RWPE2 (cell line): Measurements from ENCODE around the gene SLC13A5.

Source experiments
- ATAC-seq: fragments of 200-7000 bp; cut with Tn5 transposase; 3 replicates; pipeline ENCODE4 v1.9.1; 2021; ENCODE audit warnings: low read depth
- DNase-seq: peaks from one replicate; pipeline ENCODE4 v3.0.0-alpha.2; 2020; ENCODE audit warnings: low spot score
- H3K27ac ChIP-seq: fragments of 450-650 bp; 2 replicates; pipeline ENCODE4 v1.5.1; 2017; ENCODE audit warnings: mild to moderate bottlenecking; ENCODE audit not compliant: poor library complexity, severe bottlenecking
- H3K27me3 ChIP-seq: fragments of 250-450 bp; sonication (Bioruptor Pico); 2 replicates; pipeline ENCODE4 v1.5.1; 2021; ENCODE audit warnings: mild to moderate bottlenecking, moderate library complexity; ENCODE audit not compliant: insufficient read depth, poor library complexity, severe bottlenecking
- H3K36me3 ChIP-seq: fragments of 250-450 bp; sonication (Bioruptor Pico); 2 replicates; pipeline ENCODE4 v1.5.1; 2020; ENCODE audit warnings: low read depth, mild to moderate bottlenecking, moderate library complexity
- H3K4me1 ChIP-seq: fragments of 250-450 bp; sonication (Bioruptor Pico); 2 replicates; pipeline ENCODE4 v1.5.1; 2021; ENCODE audit warnings: mild to moderate bottlenecking, moderate library complexity; ENCODE audit not compliant: insufficient read depth, poor library complexity, severe bottlenecking
- H3K4me3 ChIP-seq: fragments of 250-450 bp; sonication (Bioruptor Pico); 2 replicates; pipeline ENCODE4 v1.5.1; 2021; ENCODE audit warnings: mild to moderate bottlenecking, moderate library complexity; ENCODE audit not compliant: severe bottlenecking
- H3K9me3 ChIP-seq: fragments of 250-450 bp; sonication (Bioruptor Pico); 2 replicates; pipeline ENCODE4 v1.5.1; 2021; ENCODE audit warnings: mild to moderate bottlenecking, moderate library complexity; ENCODE audit not compliant: severe bottlenecking
- TF ChIP-seq, protein P1 (sequence below): fragments of 450-650 bp; IDR thresholded peaks from one replicate; pipeline ENCODE4 v1.5.1; 2017; ENCODE audit warnings: mild to moderate bottlenecking, moderate library complexity; ENCODE audit not compliant: poor library complexity, severe bottlenecking

SLC13A5 gene

DNA sequence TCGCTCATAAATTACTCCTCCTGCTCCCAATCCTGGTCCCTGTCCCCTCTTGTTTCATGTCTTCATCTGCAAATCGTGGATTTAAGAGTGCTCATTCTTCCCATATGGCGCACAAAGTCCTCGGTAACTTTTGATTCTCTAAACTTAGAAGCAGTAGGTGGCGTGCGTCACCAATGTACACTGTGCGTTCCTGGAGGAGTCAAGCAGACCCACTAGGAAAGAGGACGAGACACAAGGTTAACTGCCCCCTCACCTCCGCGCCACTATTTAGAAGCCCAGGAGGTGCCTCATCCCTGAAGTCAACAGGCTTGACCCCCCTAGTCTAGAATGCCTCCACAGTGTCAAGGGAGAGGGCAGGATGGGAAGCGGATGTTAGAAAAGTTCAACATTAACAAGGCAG lies 2.9 kb downstream of the SLC13A5 start:
- no peak for DNase-seq
- no peak overlapping the region for H3K27ac ChIP-seq
- H3K4me3 ChIP-seq = no peak overlapping the region
- H3K36me3 ChIP-seq = no peaks in the 10 kb centered on the region
- no peaks in the 10 kb centered on the region for H3K9me3 ChIP-seq
- ATAC-seq = no peak
- H3K4me1 ChIP-seq = peaks cover 4% of the 10 kb centered on the region
- TF ChIP-seq, protein P1, sequence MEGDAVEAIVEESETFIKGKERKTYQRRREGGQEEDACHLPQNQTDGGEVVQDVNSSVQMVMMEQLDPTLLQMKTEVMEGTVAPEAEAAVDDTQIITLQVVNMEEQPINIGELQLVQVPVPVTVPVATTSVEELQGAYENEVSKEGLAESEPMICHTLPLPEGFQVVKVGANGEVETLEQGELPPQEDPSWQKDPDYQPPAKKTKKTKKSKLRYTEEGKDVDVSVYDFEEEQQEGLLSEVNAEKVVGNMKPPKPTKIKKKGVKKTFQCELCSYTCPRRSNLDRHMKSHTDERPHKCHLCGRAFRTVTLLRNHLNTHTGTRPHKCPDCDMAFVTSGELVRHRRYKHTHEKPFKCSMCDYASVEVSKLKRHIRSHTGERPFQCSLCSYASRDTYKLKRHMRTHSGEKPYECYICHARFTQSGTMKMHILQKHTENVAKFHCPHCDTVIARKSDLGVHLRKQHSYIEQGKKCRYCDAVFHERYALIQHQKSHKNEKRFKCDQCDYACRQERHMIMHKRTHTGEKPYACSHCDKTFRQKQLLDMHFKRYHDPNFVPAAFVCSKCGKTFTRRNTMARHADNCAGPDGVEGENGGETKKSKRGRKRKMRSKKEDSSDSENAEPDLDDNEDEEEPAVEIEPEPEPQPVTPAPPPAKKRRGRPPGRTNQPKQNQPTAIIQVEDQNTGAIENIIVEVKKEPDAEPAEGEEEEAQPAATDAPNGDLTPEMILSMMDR = no peak
- H3K27me3 ChIP-seq = no peaks in the 10 kb centered on the region

DNA sequence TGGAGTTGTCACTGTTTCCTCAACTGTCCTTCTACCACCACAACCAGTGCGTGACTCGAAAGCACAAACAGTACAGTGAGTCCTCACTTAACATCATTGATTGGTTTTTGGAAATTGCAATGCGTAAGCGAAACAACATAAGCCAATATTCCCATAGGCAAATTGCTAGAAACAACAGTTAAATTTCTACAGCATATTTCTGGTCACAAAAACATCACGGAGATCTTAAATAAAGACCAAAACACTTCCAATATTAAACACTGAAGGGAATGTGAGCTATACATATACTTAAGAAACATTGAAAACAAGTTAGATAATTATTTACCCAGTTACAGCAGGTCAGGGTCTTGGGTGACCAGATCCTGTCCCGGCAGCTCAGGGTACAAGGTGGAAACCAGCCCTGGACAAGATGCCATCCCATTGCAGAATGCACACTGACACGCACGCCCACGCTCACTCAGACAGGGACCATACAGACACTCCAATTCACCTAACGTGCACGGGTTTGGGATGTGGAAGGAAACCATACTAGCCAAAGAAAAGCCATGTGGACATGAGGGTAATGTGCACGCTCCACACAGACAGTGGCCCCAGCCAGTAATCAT lies 4.7 kb downstream of the SLC13A5 start:
- DNase-seq (no peak), ATAC-seq (no peak)
- Histone ChIP-seq H3K4me3 (no peak overlapping the region), H3K36me3 (no peaks in the 10 kb centered on the region), H3K27me3 (no peaks in the 10 kb centered on the region), H3K4me1 (peaks cover 4% of the 10 kb centered on the region), H3K27ac (no peak overlapping the region), H3K9me3 (no peaks in the 10 kb centered on the region)
- TF ChIP-seq, protein P1 = no peak

DNA sequence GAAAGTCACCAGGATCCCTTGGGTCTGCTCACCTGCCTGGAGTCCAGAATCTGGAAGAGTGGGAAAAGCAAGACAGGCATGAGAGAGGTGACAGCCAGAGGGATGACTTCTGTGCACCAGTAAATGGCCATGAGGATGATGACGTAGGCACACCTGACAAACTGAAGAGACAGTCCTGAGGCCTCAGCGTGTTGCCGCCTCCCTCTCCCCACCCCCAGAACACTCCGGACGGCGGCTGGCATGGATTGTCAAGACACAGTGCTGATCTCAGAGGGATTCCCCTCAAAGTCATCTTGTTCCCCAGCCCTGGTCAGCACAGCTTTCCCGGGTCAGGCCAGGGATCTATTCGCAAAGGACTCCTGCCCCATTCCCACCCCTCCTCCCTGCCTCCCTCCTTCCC lies 6.2 kb downstream of the SLC13A5 start:
- no peaks in the 10 kb centered on the region for H3K36me3 ChIP-seq
- H3K4me1 ChIP-seq = no peaks in the 10 kb centered on the region
- ATAC-seq (no peak), DNase-seq (no peak)
- no peak overlapping the region for H3K27ac ChIP-seq
- no peaks in the 10 kb centered on the region for H3K27me3 ChIP-seq
- H3K4me3 ChIP-seq = no peak overlapping the region
- TF ChIP-seq, protein P1 = no peak
- H3K9me3 ChIP-seq = no peaks in the 10 kb centered on the region

DNA sequence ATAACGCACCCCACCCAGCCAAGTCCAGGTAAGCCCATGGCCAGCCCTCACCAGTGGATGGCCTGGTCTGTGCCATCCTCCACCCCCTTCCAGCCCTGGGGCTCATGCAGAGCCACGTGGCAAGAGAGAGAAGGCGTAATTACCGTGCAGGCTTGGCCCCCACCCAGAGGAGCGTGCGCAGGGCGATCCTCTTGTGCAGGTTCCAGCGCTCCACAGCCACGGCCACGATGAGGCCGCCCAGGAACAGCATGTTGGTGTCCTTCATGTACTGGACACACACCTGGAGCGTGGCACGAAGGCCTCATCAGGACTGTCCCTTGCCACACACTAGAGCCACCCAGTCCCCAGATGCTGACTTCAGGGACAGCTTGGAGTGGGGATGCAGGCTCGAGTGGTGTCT lies 6.7 kb downstream of the SLC13A5 start:
- no peak for ATAC-seq
- no peaks in the 10 kb centered on the region for H3K4me1 ChIP-seq

More for the DNA sequence above, 6.7 kb downstream of the SLC13A5 start:
- H3K36me3 ChIP-seq = no peaks in the 10 kb centered on the region
- TF ChIP-seq, protein P1 = no peak
- H3K27me3 ChIP-seq = no peaks in the 10 kb centered on the region
- no peak overlapping the region for H3K4me3 ChIP-seq
- H3K27ac ChIP-seq = no peak overlapping the region
- no peak for DNase-seq
- no peaks in the 10 kb centered on the region for H3K9me3 ChIP-seq
